K562 (cell line): ENCODE results near the gene CCM2. TPM values are rescaled to one million over a fixed set of nuclear protein-coding genes. Genes with fewer than 3 reads are reported as not detected.

Source experiments
- ARHGAP35 ChIP-seq: fragments of 450-650 bp; IDR thresholded peaks from 2 replicates; pipeline ENCODE4 v1.6.1; 2018; ENCODE audit not compliant: partially characterized antibody
- ARNT ChIP-seq, 2 experiments: fragments of 450-650 bp; IDR thresholded peaks; 2 replicates each; pipeline ENCODE4 v1.6.1; 2016; ENCODE audit warnings: mild to moderate bottlenecking in 1 of 2
- HMGN3 ChIP-seq: IDR thresholded peaks from 2 replicates; pipeline ENCODE4 v1.6.1; 2011; ENCODE audit warnings: borderline replicate concordance, low read depth, mild to moderate bottlenecking, mixed read lengths, low read length; ENCODE audit not compliant: insufficient read length; ENCODE audit errors: extremely low read depth
- KDM5B ChIP-seq: fragments of 200-600 bp; sonication (generic); IDR thresholded peaks from 2 replicates; pipeline ENCODE4 v1.6.1; 2012; ENCODE audit warnings: low read depth, mild to moderate bottlenecking, moderate library complexity, low read length, control low read depth, inconsistent platforms; ENCODE audit not compliant: insufficient replicate concordance
- RBM34 ChIP-seq: fragments of 200-400 bp; formaldehyde crosslinking; IDR thresholded peaks from 2 replicates; pipeline ENCODE4 v1.6.1; 2018; ENCODE audit warnings: low read length, borderline replicate concordance; ENCODE audit not compliant: insufficient read depth
- RHOXF2B ChIP-seq: fragments of 250-450 bp; sonication (Bioruptor Pico); conservative IDR thresholded peaks from 2 replicates; pipeline ENCODE4 v1.5.1; 2021
- SMARCC2 ChIP-seq: fragments of 450-650 bp; IDR thresholded peaks from 2 replicates; pipeline ENCODE4 v1.6.1; 2017; ENCODE audit warnings: antibody characterized with exemption, moderate library complexity, mild to moderate bottlenecking, low read depth
- SOX6 ChIP-seq: fragments of 450-650 bp; IDR thresholded peaks from 2 replicates; pipeline ENCODE4 v1.6.1; 2014; ENCODE audit warnings: mild to moderate bottlenecking
- TAF1 ChIP-seq: IDR thresholded peaks from 2 replicates; pipeline ENCODE4 v1.6.1; 2011; ENCODE audit warnings: mild to moderate bottlenecking, low read length, moderate library complexity; ENCODE audit not compliant: insufficient read depth, control insufficient read depth, severe bottlenecking; ENCODE audit errors: extremely low read depth
- U2AF2 ChIP-seq: fragments of 200-400 bp; formaldehyde crosslinking; optimal IDR thresholded peaks from 2 replicates; pipeline ENCODE3; 2017; ENCODE audit warnings: low read depth, mild to moderate bottlenecking, low read length
- ZBTB2 ChIP-seq: fragments of 450-650 bp; IDR thresholded peaks from 2 replicates; pipeline ENCODE4 v1.6.1; 2016; ENCODE audit warnings: antibody characterized with exemption
- ZNF316 ChIP-seq: fragments of 450-650 bp; IDR thresholded peaks from 2 replicates; pipeline ENCODE4 v1.6.1; 2016
- ZNF318 ChIP-seq, 2 experiments: fragments of 450-650 bp; IDR thresholded peaks; 2 replicates each; pipeline ENCODE4 v1.6.1; 2016; ENCODE audit warnings: mild to moderate bottlenecking in 2 of 2, borderline replicate concordance in 1 of 2, low read depth in 1 of 2, moderate library complexity in 1 of 2
- ZNF347 ChIP-seq: fragments of 450-650 bp; formaldehyde crosslinking; IDR thresholded peaks from 2 replicates; pipeline ENCODE4 v1.4.0; 2020; ENCODE audit warnings: low read depth, mild to moderate bottlenecking, moderate library complexity
- ZNF668 ChIP-seq: fragments of 250-450 bp; sonication (Bioruptor Pico); IDR thresholded peaks from 2 replicates; pipeline ENCODE4 v1.8.0; 2022; ENCODE audit warnings: mild to moderate bottlenecking, inconsistent platforms
- ZNF764 ChIP-seq: fragments of 250-450 bp; sonication (Bioruptor Pico); IDR thresholded peaks from 2 replicates; pipeline ENCODE4 v1.4.0; 2020; ENCODE audit warnings: low read depth, mild to moderate bottlenecking, moderate library complexity
- polyA plus RNA-seq, 8 experiments: library from polyadenylated mRNA; depleted of rRNA in 4 of 8; stranded (reverse) in 5 of 8; unstranded in 3 of 8; fragments of >200 nt; fragmentation: Nextera tagmentation in 2 of 8; fragmentation: Illumina TruSeq in 1 of 8; extraction: Ambion mirVana in 2 of 8; extraction: Trizol in 1 of 8; gene quantifications; 2 replicates each; pipeline versions ENCODE4 v1.2.1 to v1.2.3, GENCODE V29; 2011 to 2014; ENCODE audit warnings: inconsistent platforms in 1 of 8, missing spikeins in 1 of 8
- total RNA-seq, 7 experiments: library from RNA; depleted of rRNA in 6 of 7; stranded (reverse); fragments of >200 nt in 6 of 7; fragmentation: Illumina TruSeq in 2 of 7; extraction: Trizol in 2 of 7; gene quantifications; 2 replicates each; pipeline versions ENCODE4 v1.2.1 to v1.2.3, GENCODE V29; 2011 to 2021; ENCODE audit warnings: low replicate concordance in 1 of 7

The CCM2 gene
- total and polyA plus RNA-seq, 9 of the 15 experiments (the other 6 are each of a cell fraction or from before 2014, with no cell fraction given) = 0.41 to 38.6 (median 25.9) TPM

DNA sequence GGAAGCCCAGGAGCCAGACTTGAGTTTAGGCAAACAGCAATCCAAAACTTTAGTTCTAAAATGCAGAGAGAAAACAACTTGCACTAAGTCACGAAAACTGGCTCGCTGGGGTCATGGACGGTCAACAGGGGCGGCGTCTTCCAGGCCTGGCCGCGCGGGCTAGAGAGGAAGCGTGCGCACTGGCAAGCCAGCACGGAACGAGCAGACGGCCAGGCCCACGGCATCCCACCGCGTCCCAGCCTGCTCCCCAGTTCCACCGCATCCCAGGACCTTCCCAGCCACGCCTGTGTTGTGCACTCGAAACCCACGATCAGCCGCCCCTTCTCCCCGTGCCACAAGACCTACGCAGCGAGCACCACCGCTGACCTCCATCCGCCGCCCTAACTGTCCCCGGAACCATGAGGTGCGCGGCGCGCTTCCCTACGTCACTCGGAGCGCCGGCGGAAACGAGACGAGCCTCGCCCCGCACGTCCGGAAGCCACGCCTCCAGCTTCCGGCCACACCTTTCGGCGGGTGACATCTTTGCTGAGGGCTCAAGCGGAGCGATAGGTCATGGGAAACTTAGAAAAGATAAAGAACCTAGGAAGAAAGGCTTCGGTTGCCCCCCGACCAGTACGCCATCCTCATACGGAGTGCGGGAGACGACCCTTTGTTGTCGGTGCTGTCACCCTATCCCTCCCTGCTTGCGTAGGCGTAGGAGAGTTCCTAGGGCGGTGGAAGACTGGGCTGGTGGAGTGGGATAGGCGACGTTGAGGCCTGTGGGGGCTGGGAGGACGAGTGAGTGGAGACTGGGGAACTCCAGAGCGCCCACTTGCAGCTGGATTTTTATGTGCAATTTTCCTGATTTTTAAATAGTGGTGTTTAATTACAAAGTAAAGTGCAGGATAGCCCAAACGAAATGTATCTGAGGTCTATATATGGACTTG is 111.6 kb downstream of the CCM2 start, which contains the start of gene TBRG4 (continued):
- TF ChIP-seq ZNF668 (0 out of 2 replicates have a peak, but pooled peaks have one; percentile 8), RBM34 (no peak), U2AF2 (no peak), ZNF764 (CRISPR knock-in tag) (no peak; the same call in 1 of the 2 replicates), ZBTB2 (peak; percentile 12; the same call in 1 of the 2 replicates), ZNF316 (peak; percentile 78), SMARCC2 (0 out of 2 replicates have a peak, but pooled peaks have one; percentile 42), ARHGAP35 (no peak), TAF1 (peak; percentile 96), SOX6 (no peak; the same call in 1 of the 2 replicates), RHOXF2B (CRISPR knock-in tag) (no peak), HMGN3 (peak; percentile 59), ZNF318 (IDR thresholded peaks at IDR 0.05; ENCODE audit: borderline replicate concordance in 1 of 2, low read depth in 1 of 2) (0 out of 4 replicates have a peak, but pooled peaks of 1 of the 2 experiments have one; percentile 46), ARNT (IDR thresholded peaks at IDR 0.05) (peak in 1 of 2 experiments; percentile 86; a peak in 1 of 4 replicates), ZNF347 (CRISPR knock-in tag) (no peak), KDM5B (peak; percentile 79)
